Measurements from ENCODE around the gene ARHGAP27. TPM values are rescaled to one million over a fixed set of nuclear protein-coding genes. Genes with fewer than 3 reads are reported as not detected.
"Not testable (repeated sequence)": the region's sequence is repeated elsewhere in the genome, so short reads cannot be mapped to it uniquely, and the experiment has no call there.

The ARHGAP27 gene
- polyA plus RNA-seq, 3 donors from 2014 or later: 23.5 to 64.9 (median 27.8) TPM

- no peak for DNase-seq
- H3K9me3 Mint-ChIP-seq: no peaks in the 10 kb centered on the region
- H3K4me3 Mint-ChIP-seq: no peak overlapping the region
- H3K4me1 Mint-ChIP-seq: peaks cover 16 to 20% of the 10 kb centered on the region in 2 donors
- H3K27me3 Mint-ChIP-seq (ENCODE audit: low read depth in 3 of 3): peaks cover 0 to 2% (median 0%) of the 10 kb centered on the region in 3 donors
- H3K36me3 Mint-ChIP-seq: peaks cover 3 to 10% (median 7%) of the 10 kb centered on the region in 3 donors
- H3K27ac Mint-ChIP-seq: peak overlapping the region in 1 of 6 donors; percentile 57
Observed at GRCh38 chr17:45441526-45442310, 9.0 kb upstream of the ARHGAP27 start.

GRCh38 chr17:45440839-45441515 is 8.3 kb upstream of the ARHGAP27 start:
- H3K36me3 Mint-ChIP-seq; DNase-seq; H3K27me3 Mint-ChIP-seq (ENCODE audit: low read depth in 3 of 3); H3K9me3 Mint-ChIP-seq; H3K4me3 Mint-ChIP-seq; H3K27ac Mint-ChIP-seq: not testable (repeated sequence)
- H3K4me1 Mint-ChIP-seq: peaks cover 11 to 12% of the 10 kb centered on the region in 2 donors

- H3K4me3 Mint-ChIP-seq: no peak overlapping the region
- H3K27me3 Mint-ChIP-seq (ENCODE audit: low read depth in 3 of 3): peaks cover 0 to 5% (median 0%) of the 10 kb centered on the region in 3 donors
- H3K27ac Mint-ChIP-seq: peak overlapping the region in 2 of 6 donors; percentile 2 to 32
- H3K4me1 Mint-ChIP-seq: peaks cover 5% of the 10 kb centered on the region in 2 donors
- DNase-seq: no peak
- H3K9me3 Mint-ChIP-seq: no peaks in the 10 kb centered on the region
- peaks cover 3 to 10% (median 4%) of the 10 kb centered on the region in 3 donors for H3K36me3 Mint-ChIP-seq
Observed at GRCh38 chr17:45440161-45440778, 7.6 kb upstream of the ARHGAP27 start.

GRCh38 chr17:45438931-45439610 is 6.4 kb upstream of the ARHGAP27 start:
- no peaks in the 10 kb centered on the region for H3K9me3 Mint-ChIP-seq
- no peak overlapping the region for H3K4me3 Mint-ChIP-seq
- peaks cover 0 to 2% (median 0%) of the 10 kb centered on the region in 3 donors for H3K27me3 Mint-ChIP-seq (ENCODE audit: low read depth in 3 of 3)
- no peaks in the 10 kb centered on the region for H3K4me1 Mint-ChIP-seq
- no peak for DNase-seq
- H3K36me3 Mint-ChIP-seq: peaks cover 0 to 5% (median 0%) of the 10 kb centered on the region in 3 donors
- no peak overlapping the region for H3K27ac Mint-ChIP-seq

- Mint-ChIP-seq H3K27me3 (ENCODE audit: low read depth in 3 of 3) (peaks cover 0 to 2% (median 0%) of the 10 kb centered on the region in 3 donors), H3K4me3 (no peak overlapping the region), H3K27ac (no peak overlapping the region), H3K9me3 (no peaks in the 10 kb centered on the region), H3K4me1 (peaks cover 0 to 3% of the 10 kb centered on the region in 2 donors), H3K36me3 (peaks cover 0 to 5% (median 0%) of the 10 kb centered on the region in 3 donors)
- no peak for DNase-seq
Observed at GRCh38 chr17:45437465-45438283, 5.0 kb upstream of the ARHGAP27 start.

GRCh38 chr17:45436625-45437464 is 4.2 kb upstream of the ARHGAP27 start:
- Mint-ChIP-seq H3K27ac (no peak overlapping the region), H3K4me1 (peaks cover 0 to 3% of the 10 kb centered on the region in 2 donors), H3K9me3 (no peaks in the 10 kb centered on the region), H3K36me3 (peaks cover 0 to 5% (median 0%) of the 10 kb centered on the region in 3 donors), H3K4me3 (no peak overlapping the region), H3K27me3 (ENCODE audit: low read depth in 3 of 3) (peaks cover 0 to 2% (median 0%) of the 10 kb centered on the region in 3 donors)
- no peak for DNase-seq

GRCh38 chr17:45436161-45436560 is 3.5 kb upstream of the ARHGAP27 start:
- Mint-ChIP-seq H3K4me3 (no peak overlapping the region), H3K4me1 (peaks cover 2 to 4% of the 10 kb centered on the region in 2 donors), H3K9me3 (no peaks in the 10 kb centered on the region), H3K27ac (no peak overlapping the region), H3K36me3 (peaks cover 0 to 5% (median 0%) of the 10 kb centered on the region in 3 donors), H3K27me3 (ENCODE audit: low read depth in 3 of 3) (peaks cover 2 to 4% (median 3%) of the 10 kb centered on the region in 3 donors)
- DNase-seq: no peak

GRCh38 chr17:45435481-45435880 is 2.8 kb upstream of the ARHGAP27 start:
- no peak for DNase-seq
- peaks cover 2 to 9% (median 3%) of the 10 kb centered on the region in 3 donors for H3K27me3 Mint-ChIP-seq (ENCODE audit: low read depth in 3 of 3)
- H3K9me3 Mint-ChIP-seq: no peaks in the 10 kb centered on the region
- H3K27ac Mint-ChIP-seq: peak overlapping the region in 5 of 6 donors; percentile 45 to 64 (median 60)
- no peak overlapping the region for H3K4me3 Mint-ChIP-seq
- peaks cover 9 to 10% of the 10 kb centered on the region in 2 donors for H3K4me1 Mint-ChIP-seq
- H3K36me3 Mint-ChIP-seq: peaks cover 0 to 5% (median 0%) of the 10 kb centered on the region in 3 donors

- Mint-ChIP-seq H3K27ac (peak overlapping the region in 4 of 6 donors; percentile 45 to 64 (median 54)), H3K4me3 (peak overlapping the region; percentile 40 to 89 (median 68)), H3K4me1 (peaks cover 23% of the 10 kb centered on the region in 2 donors), H3K27me3 (ENCODE audit: low read depth in 3 of 3) (peaks cover 2 to 11% (median 10%) of the 10 kb centered on the region in 3 donors), H3K36me3 (peaks cover 0 to 5% (median 0%) of the 10 kb centered on the region in 3 donors), H3K9me3 (no peaks in the 10 kb centered on the region)
- DNase-seq: no peak
Observed at GRCh38 chr17:45433159-45433535, 477 bp upstream of the ARHGAP27 start.

GRCh38 chr17:45431531-45432404 is 902 bp downstream of the ARHGAP27 start:
- peaks cover 26 to 28% of the 10 kb centered on the region in 2 donors for H3K4me1 Mint-ChIP-seq
- peak overlapping the region in 5 of 6 donors; percentile 62 to 92 (median 74) for H3K27ac Mint-ChIP-seq
- peaks cover 0 to under 1% (median 0%) of the 10 kb centered on the region in 3 donors for H3K36me3 Mint-ChIP-seq
- no peaks in the 10 kb centered on the region for H3K9me3 Mint-ChIP-seq
- H3K4me3 Mint-ChIP-seq: peak overlapping the region; percentile 85 to 90 (median 88)
- H3K27me3 Mint-ChIP-seq (ENCODE audit: low read depth in 3 of 3): peaks cover 2 to 11% (median 10%) of the 10 kb centered on the region in 3 donors
- peak; percentile 63 to 72 (median 70) for DNase-seq

All from immature natural killer cell (primary cell).